Activated naive CD4-positive, alpha-beta T cell treated with anti-CD3 and anti-CD28 coated beads for 36 hours (primary cell): Measurements from ENCODE around the gene DEFB125. TPM values are rescaled to one million over a fixed set of nuclear protein-coding genes. Genes with fewer than 3 reads are reported as not detected.

Experiments
- CTCF ChIA-PET: fragments of 350-600 bp; sonication (Branson Sonifier 250); formaldehyde crosslinking; loops from one replicate; lab custom pipeline; 2021; ENCODE audit warnings: antibody characterized with exemption; lab: Charles Lee
- DNase-seq: peaks from one replicate; pipeline ENCODE4 v3.0.0-alpha.2; 2020
- H3K27ac Mint-ChIP-seq: one replicate; pipeline ENCODE4 v1.8.0; 2021; ENCODE audit warnings: mild to moderate bottlenecking, mixed read lengths
- H3K27me3 Mint-ChIP-seq: one replicate; pipeline ENCODE4 v1.8.0; 2021; ENCODE audit warnings: low read depth, mixed read lengths
- H3K36me3 Mint-ChIP-seq: one replicate; pipeline ENCODE4 v1.8.0; 2021; ENCODE audit warnings: low read depth, mixed read lengths
- H3K4me1 Mint-ChIP-seq: one replicate; pipeline ENCODE4 v1.8.0; 2021; ENCODE audit warnings: low read depth, mixed read lengths
- H3K4me3 Mint-ChIP-seq: one replicate; pipeline ENCODE4 v1.8.0; 2021; ENCODE audit warnings: mild to moderate bottlenecking, moderate library complexity, mixed read lengths
- H3K9me3 Mint-ChIP-seq: one replicate; pipeline ENCODE4 v1.8.0; 2021; ENCODE audit warnings: mixed read lengths
- intact Hi-C: fragments of 100-400 bp; cut with micrococcal nuclease; formaldehyde crosslinking; loops from one replicate; pipeline ENCODE4 v1.15.1; 2023
- total RNA-seq, 2 experiments: library from RNA; stranded (reverse); gene quantifications; one replicate each; pipeline ENCODE4 v1.2.3, GENCODE V29; 2021

DEFB125 gene
- total RNA-seq: not detected

DNA sequence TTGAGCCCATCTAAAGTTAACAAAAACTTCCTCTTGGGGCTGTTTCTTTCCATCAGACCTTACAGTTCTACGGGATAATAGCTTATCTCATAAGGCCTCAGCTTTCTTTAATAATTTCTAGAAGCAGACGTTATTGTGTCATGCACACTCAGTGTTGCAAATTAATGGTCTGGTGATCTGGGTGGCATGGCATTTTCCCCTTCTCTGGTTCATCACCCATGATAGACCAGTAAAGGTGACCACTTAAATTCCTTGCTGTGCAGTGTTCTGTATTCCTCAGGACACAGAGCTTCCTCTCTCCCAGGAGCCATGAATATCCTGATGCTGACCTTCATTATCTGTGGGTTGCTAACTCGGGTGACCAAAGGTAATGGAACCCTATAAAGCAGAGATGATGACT, at the start of gene DEFB125:
DEFB125 (plus strand) TSS at position 272 of the 400 bp plus-strand sequence; CDS start at position 310, 38 bp downstream.
- no peak within 1 kb of the TSS for H3K4me3 Mint-ChIP-seq
- H3K27me3 Mint-ChIP-seq: peaks cover 42% of the 10 kb centered on the region
- H3K9me3 Mint-ChIP-seq: no peaks in the 10 kb centered on the region
- DNase-seq: no peak
- H3K36me3 Mint-ChIP-seq: no peaks in the 10 kb centered on the region
- H3K4me1 Mint-ChIP-seq: no peaks in the 10 kb centered on the region
- no peak within 1 kb of the TSS for H3K27ac Mint-ChIP-seq
- CTCF ChIA-PET: no interaction called here
- intact Hi-C loops: no loop called here

DNA sequence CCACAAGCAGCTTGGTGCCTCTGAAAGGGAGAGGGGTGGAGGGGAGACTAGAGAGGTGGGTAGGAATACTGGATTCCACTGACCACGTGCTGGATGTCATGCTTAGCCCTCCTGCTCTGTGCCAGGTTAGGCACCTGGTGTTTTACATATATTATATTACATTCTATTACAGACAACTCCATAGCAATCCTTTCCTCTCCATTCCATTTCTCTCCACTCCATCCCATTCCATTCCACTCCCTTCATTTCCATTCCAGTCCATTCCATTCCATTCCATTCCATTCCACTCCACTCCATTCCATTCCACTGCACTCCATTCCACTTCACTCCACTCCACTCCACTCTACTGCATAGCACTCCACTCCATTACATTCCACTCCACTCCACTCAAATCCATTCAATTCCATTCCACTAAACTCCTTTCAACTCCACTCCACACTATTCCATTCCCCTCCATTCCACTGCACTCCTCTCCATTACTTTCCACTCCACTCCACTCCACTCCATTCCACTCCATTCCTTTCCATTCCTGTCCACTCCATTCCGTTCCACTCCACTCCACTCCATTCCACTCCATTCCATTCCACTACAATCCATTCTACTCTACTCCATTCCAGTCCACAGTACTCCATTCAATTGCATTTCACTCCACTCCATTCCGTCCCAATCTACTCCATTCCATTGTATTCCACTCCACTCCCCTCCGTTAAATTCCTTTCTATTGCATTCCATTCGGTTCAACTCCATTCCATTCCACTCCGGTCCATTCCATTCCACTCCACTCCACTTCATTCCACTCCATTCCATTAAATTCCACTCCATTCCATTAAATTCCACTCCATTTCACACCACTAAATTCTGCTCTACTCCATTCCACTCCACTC, 27.2 kb upstream of the DEFB125 start:
- H3K27ac Mint-ChIP-seq: no peak overlapping the region

GRCh38 chr20:61230-61629, 26.2 kb upstream of the DEFB125 start:
- intact Hi-C loops: no loop called here
- DNase-seq: no peak
- H3K36me3 Mint-ChIP-seq: no peaks in the 10 kb centered on the region
- no peaks in the 10 kb centered on the region for H3K4me1 Mint-ChIP-seq
- no peak overlapping the region for H3K4me3 Mint-ChIP-seq
- H3K27me3 Mint-ChIP-seq: no peaks in the 10 kb centered on the region
- CTCF ChIA-PET: no interaction called here
- no peak overlapping the region for H3K27ac Mint-ChIP-seq
- no peaks in the 10 kb centered on the region for H3K9me3 Mint-ChIP-seq

More for the DNA sequence above, 27.2 kb upstream of the DEFB125 start:
- intact Hi-C loops: no loop called here
- CTCF ChIA-PET: no interaction called here
- no peak overlapping the region for H3K4me3 Mint-ChIP-seq
- no peaks in the 10 kb centered on the region for H3K9me3 Mint-ChIP-seq
- no peaks in the 10 kb centered on the region for H3K36me3 Mint-ChIP-seq
- no peak for DNase-seq
- no peaks in the 10 kb centered on the region for H3K27me3 Mint-ChIP-seq
- no peaks in the 10 kb centered on the region for H3K4me1 Mint-ChIP-seq

DNA sequence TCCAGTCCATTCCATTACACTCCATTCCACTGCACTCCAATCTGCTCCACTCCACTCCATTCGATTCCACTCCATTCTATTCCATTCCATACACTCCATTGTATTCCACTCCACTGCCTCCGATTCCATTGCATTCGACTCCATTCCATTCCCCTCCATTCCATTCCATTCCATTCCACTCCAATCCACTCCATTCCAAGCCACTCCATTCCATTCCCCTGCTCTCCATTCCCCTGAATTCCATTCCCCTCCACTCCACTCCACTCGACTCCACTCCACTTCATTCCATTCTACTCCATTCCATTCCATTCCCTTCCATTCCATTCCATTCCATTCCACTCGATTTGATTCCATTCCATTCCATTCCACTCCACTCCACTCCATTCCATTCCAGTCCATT, 25.7 kb upstream of the DEFB125 start:
- CTCF ChIA-PET: no interaction called here
- Mint-ChIP-seq H3K4me3 (no peak overlapping the region), H3K36me3 (no peaks in the 10 kb centered on the region), H3K9me3 (no peaks in the 10 kb centered on the region), H3K27ac (no peak overlapping the region), H3K4me1 (no peaks in the 10 kb centered on the region), H3K27me3 (no peaks in the 10 kb centered on the region)
- DNase-seq: no peak
- intact Hi-C loops: no loop called here

DNA sequence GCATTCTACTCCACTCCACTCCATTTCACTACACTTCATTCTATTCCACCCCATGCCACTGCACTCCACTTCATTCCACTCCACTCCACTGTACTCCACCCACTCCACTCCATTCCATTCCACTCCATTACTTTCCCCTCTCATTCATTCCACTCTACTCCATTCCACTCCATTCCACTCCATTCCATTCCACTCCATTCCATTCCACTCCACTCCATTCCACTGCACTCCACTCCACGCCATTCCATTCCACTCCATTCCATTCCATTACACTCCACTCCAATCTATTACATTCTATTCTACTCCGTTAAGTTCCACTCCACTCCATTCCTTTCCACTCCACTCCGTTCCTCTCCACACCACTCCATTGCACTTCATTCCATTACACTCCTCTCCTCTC, 25.0 kb upstream of the DEFB125 start:
- Mint-ChIP-seq H3K36me3 (no peaks in the 10 kb centered on the region), H3K9me3 (no peaks in the 10 kb centered on the region), H3K4me3 (no peak overlapping the region), H3K27me3 (no peaks in the 10 kb centered on the region), H3K4me1 (no peaks in the 10 kb centered on the region), H3K27ac (no peak overlapping the region)
- intact Hi-C loops: no loop called here
- CTCF ChIA-PET: no interaction called here
- DNase-seq: no peak

- DNase-seq: no peak
- no peak overlapping the region for H3K4me3 Mint-ChIP-seq
- peaks cover 1% of the 10 kb centered on the region for H3K27me3 Mint-ChIP-seq
- no peaks in the 10 kb centered on the region for H3K4me1 Mint-ChIP-seq
- no peaks in the 10 kb centered on the region for H3K9me3 Mint-ChIP-seq
- H3K27ac Mint-ChIP-seq: no peak overlapping the region
- CTCF ChIA-PET: no interaction called here
- H3K36me3 Mint-ChIP-seq: no peaks in the 10 kb centered on the region
- intact Hi-C loops: no loop called here
These were observed 23.4 kb upstream of the DEFB125 start for GRCh38 chr20:64026-64603.

DNA sequence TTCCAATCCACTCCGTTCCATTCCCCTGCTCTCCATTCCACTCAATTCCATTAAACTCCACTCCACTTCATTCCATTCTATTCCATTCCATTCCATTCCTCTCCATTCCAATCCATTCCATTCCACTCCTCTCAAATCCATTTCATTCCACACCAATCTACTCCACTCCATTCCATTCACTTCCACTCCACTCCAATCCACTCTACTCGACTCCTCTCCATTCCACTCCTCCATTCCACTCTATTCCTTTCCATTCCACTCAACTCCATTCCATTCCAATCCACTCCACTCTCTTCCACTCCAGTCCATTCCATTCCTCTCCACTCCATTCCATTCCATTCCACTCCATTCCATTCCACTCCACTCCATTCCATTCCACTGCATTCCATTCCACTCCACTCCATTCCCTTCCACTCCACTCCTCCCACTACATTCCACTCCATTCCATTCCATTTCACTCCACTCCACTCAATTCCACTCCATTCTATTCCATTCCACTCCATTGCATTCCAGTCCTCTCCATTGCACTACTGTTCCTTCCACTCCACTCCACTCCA, 22.6 kb upstream of the DEFB125 start:
- no peak for DNase-seq
- no peaks in the 10 kb centered on the region for H3K36me3 Mint-ChIP-seq
- no peak overlapping the region for H3K27ac Mint-ChIP-seq
- H3K4me1 Mint-ChIP-seq: no peaks in the 10 kb centered on the region
- CTCF ChIA-PET: no interaction called here
- no peaks in the 10 kb centered on the region for H3K9me3 Mint-ChIP-seq
- intact Hi-C loops: no loop called here
- H3K27me3 Mint-ChIP-seq: peaks cover 9% of the 10 kb centered on the region
- no peak overlapping the region for H3K4me3 Mint-ChIP-seq

- Mint-ChIP-seq H3K36me3 (no peaks in the 10 kb centered on the region), H3K4me3 (no peak overlapping the region), H3K27me3 (peaks cover 18% of the 10 kb centered on the region), H3K9me3 (peaks cover 7% of the 10 kb centered on the region), H3K4me1 (no peaks in the 10 kb centered on the region), H3K27ac (no peak overlapping the region)
- CTCF ChIA-PET: no interaction called here
- intact Hi-C loops: no loop called here
- DNase-seq: no peak
These were observed 10.2 kb upstream of the DEFB125 start for GRCh38 chr20:77231-77630.

DNA sequence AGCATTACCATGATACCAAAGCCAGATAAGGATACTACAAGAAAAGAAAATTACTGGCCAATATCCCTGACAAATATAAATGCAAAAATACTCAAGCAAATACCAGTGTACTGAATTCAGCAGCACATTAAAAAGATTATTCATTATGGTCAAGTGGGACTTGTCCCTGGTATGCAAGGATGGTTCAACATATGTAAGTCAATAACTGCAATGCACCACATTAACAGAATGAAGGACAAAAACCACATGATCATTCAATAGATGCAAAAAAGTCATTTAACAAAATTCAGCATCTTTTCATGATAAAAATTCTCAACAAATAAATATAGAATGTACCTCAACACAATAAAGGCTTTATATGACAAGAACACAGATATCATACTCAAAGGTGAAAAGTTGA, 9.1 kb upstream of the DEFB125 start:
- Mint-ChIP-seq H3K4me3 (no peak overlapping the region), H3K4me1 (no peaks in the 10 kb centered on the region)
- intact Hi-C loops: no loop called here

DNA sequence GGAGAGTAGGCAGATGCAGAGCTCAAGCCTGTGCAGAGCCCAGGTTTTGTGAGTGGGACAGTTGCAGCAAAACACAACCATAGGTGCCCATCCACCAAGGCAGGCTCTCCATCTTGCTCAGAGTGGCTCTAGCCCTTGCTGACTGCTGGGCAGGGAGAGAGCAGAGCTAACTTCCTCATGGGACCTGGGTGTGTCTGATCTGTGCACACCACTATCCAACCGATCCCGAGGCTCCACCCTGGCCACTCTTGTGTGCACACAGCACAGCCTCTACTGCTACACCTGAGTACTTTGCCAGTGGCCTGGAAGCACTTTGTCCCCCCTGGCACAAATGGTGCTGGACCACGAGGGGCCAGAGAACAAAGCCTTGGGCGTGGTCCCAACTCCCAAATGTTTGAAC, 7.9 kb upstream of the DEFB125 start:
- H3K27me3 Mint-ChIP-seq: peaks cover 13% of the 10 kb centered on the region
- H3K36me3 Mint-ChIP-seq: no peaks in the 10 kb centered on the region
- CTCF ChIA-PET: no interaction called here
- DNase-seq: no peak
- H3K4me1 Mint-ChIP-seq: no peaks in the 10 kb centered on the region
- peaks cover 7% of the 10 kb centered on the region for H3K9me3 Mint-ChIP-seq
- H3K27ac Mint-ChIP-seq: no peak overlapping the region
- H3K4me3 Mint-ChIP-seq: no peak overlapping the region
- intact Hi-C loops: no loop called here

More for the DNA sequence above, 9.1 kb upstream of the DEFB125 start:
- peaks cover 7% of the 10 kb centered on the region for H3K9me3 Mint-ChIP-seq
- no peak overlapping the region for H3K27ac Mint-ChIP-seq
- peaks cover 15% of the 10 kb centered on the region for H3K27me3 Mint-ChIP-seq
- CTCF ChIA-PET: no interaction called here
- no peaks in the 10 kb centered on the region for H3K36me3 Mint-ChIP-seq
- no peak for DNase-seq

GRCh38 chr20:90651-91050, 3.2 kb downstream of the DEFB125 start:
- CTCF ChIA-PET: interaction anchor here (0.6 kb wide), 1 partner anchor 126 kb away, joined by 3 read pairs; no protein-coding TSS in a partner anchor
- DNase-seq: no peak

GRCh38 chr20:93641-94040, 6.2 kb downstream of the DEFB125 start:
- Mint-ChIP-seq H3K4me1 (no peaks in the 10 kb centered on the region), H3K27ac (no peak overlapping the region), H3K27me3 (peaks cover 40% of the 10 kb centered on the region), H3K9me3 (peaks cover 11% of the 10 kb centered on the region), H3K4me3 (no peak overlapping the region), H3K36me3 (no peaks in the 10 kb centered on the region)
- CTCF ChIA-PET: interaction anchor here (0.7 kb wide), 1 partner anchor 101 kb away, joined by 3 read pairs; no protein-coding TSS in a partner anchor
- intact Hi-C loops: no loop called here
- no peak for DNase-seq

More at GRCh38 chr20:90651-91050, 3.2 kb downstream of the DEFB125 start:
- Mint-ChIP-seq H3K27me3 (peaks cover 50% of the 10 kb centered on the region), H3K9me3 (peaks cover 6% of the 10 kb centered on the region), H3K36me3 (no peaks in the 10 kb centered on the region), H3K4me1 (no peaks in the 10 kb centered on the region), H3K4me3 (no peak overlapping the region), H3K27ac (no peak overlapping the region)
- intact Hi-C loops: no loop called here
